ENCODE measurements around the gene RACK1.
A peak's percentile ranks its signal among the peaks of the same experiment; 100 is the strongest.

GRCh38 chr5:181246276-181247049, 2.8 kb upstream of the RACK1 start:
- TF ChIP-seq RNF2 (conservative IDR thresholded peaks at IDR 0.05; ENCODE audit: low read depth) (no peak; the same call in 1 of the 2 replicates), CREB3 (CRISPR knock-in tag; IDR thresholded peaks at IDR 0.05) (no peak), GRHL1 (CRISPR knock-in tag; conservative IDR thresholded peaks at IDR 0.05) (no peak), E2F5 (CRISPR knock-in tag; conservative IDR thresholded peaks at IDR 0.05) (no peak), ZNF318 (CRISPR knock-in tag; IDR thresholded peaks at IDR 0.05) (no peak), SRSF4 (IDR thresholded peaks at IDR 0.05; ENCODE audit: low read depth, low read length, poor library complexity, severe bottlenecking) (no peak), ZNF570 (CRISPR knock-in tag; IDR thresholded peaks at IDR 0.05; ENCODE audit: borderline replicate concordance) (0 out of 2 replicates have a peak, but pooled peaks have one; percentile 42), EP300 (IDR thresholded peaks at IDR 0.05; ENCODE audit: low read depth in 2 of 2, low read length in 2 of 2) (no peak), EP300 (CRISPR knock-in tag; IDR thresholded peaks at IDR 0.05; ENCODE audit: borderline replicate concordance) (no peak)

Data from HepG2 (cell line).